ENCODE results near the gene BMPER.

GRCh38 chr7:33882950-33883670 lies 22.2 kb upstream of the BMPER start:
- TF ChIP-seq POLR2A (IDR thresholded peaks at IDR 0.05) (no peak), CTCF (IDR thresholded peaks at IDR 0.05) (no peak)

All from adrenal gland (tissue), 5 donors.